Chondrocyte (in vitro differentiated cells): Measurements from ENCODE around the gene RNF135. TPM values are rescaled to one million over a fixed set of nuclear protein-coding genes. Genes with fewer than 3 reads are reported as not detected.
"Not testable (repeated sequence)": the region's sequence is repeated elsewhere in the genome, so short reads cannot be mapped to it uniquely, and the experiment has no call there.

ENCODE experiments used
- DNase-seq: peaks from one replicate; pipeline ENCODE4 v3.0.0; 2021; ENCODE audit warnings: mixed read lengths, low spot score
- H3K27ac Mint-ChIP-seq: one replicate; pipeline ENCODE4 v1.8.0; 2021; ENCODE audit warnings: mild to moderate bottlenecking, moderate library complexity, mixed read lengths; ENCODE audit not compliant: unreplicated experiment
- H3K27me3 Mint-ChIP-seq: 2 replicates; pipeline ENCODE4 v1.8.0; 2021; ENCODE audit warnings: low read depth, mixed read lengths
- H3K36me3 Mint-ChIP-seq: 2 replicates; pipeline ENCODE4 v1.8.0; 2021; ENCODE audit warnings: low read depth, mixed read lengths
- H3K4me1 Mint-ChIP-seq: 2 replicates; pipeline ENCODE4 v1.8.0; 2021; ENCODE audit warnings: low read depth, mild to moderate bottlenecking, mixed read lengths
- H3K4me3 Mint-ChIP-seq: one replicate; pipeline ENCODE4 v1.8.0; 2021; ENCODE audit warnings: mild to moderate bottlenecking, moderate library complexity, mixed read lengths; ENCODE audit not compliant: unreplicated experiment
- H3K9me3 Mint-ChIP-seq: 2 replicates; pipeline ENCODE4 v1.8.0; 2021; ENCODE audit warnings: low read depth, mixed read lengths
- total RNA-seq: library from RNA; stranded (reverse); gene quantifications from 3 replicates; pipeline ENCODE4 v1.2.1, GENCODE V29; 2021
- TF ChIP-seq, protein P1 (sequence below): fragments of 200-600 bp; sonication (generic); IDR thresholded peaks from 2 replicates; pipeline ENCODE4 v1.5.0; 2021; ENCODE audit warnings: antibody characterized with exemption, mild to moderate bottlenecking, moderate library complexity

The RNF135 gene
- total RNA-seq, 1 donor from 2014 or later, result 15.0 TPM

DNA sequence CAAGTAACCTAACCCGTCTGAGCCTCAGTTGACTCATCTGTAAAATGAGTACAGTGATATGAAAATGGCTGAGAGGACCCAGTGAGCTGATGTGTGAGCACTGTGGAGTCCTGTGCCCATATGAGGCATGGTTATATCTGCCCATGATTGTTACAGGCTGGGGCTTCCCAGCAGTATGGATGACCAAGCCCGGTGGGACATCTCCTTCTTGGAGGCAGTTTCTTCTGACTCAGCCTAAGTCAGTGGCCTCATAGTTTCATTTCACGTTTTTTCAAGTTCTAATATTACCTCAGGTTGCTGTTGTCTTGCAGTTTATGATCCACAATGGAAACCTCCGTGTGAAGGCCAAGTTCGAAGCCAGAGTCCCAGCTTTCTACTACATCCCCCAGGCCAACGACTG lies 44.3 kb upstream of the RNF135 start:
- no peak for DNase-seq
- H3K27ac Mint-ChIP-seq, result no peak overlapping the region
- H3K27me3 Mint-ChIP-seq, result peaks cover 15% of the 10 kb centered on the region
- TF ChIP-seq, protein P1, sequence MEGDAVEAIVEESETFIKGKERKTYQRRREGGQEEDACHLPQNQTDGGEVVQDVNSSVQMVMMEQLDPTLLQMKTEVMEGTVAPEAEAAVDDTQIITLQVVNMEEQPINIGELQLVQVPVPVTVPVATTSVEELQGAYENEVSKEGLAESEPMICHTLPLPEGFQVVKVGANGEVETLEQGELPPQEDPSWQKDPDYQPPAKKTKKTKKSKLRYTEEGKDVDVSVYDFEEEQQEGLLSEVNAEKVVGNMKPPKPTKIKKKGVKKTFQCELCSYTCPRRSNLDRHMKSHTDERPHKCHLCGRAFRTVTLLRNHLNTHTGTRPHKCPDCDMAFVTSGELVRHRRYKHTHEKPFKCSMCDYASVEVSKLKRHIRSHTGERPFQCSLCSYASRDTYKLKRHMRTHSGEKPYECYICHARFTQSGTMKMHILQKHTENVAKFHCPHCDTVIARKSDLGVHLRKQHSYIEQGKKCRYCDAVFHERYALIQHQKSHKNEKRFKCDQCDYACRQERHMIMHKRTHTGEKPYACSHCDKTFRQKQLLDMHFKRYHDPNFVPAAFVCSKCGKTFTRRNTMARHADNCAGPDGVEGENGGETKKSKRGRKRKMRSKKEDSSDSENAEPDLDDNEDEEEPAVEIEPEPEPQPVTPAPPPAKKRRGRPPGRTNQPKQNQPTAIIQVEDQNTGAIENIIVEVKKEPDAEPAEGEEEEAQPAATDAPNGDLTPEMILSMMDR, result no peak
- no peak overlapping the region for H3K4me3 Mint-ChIP-seq
- no peaks in the 10 kb centered on the region for H3K9me3 Mint-ChIP-seq
- peaks cover 10% of the 10 kb centered on the region for H3K4me1 Mint-ChIP-seq
- H3K36me3 Mint-ChIP-seq, result peaks cover 2% of the 10 kb centered on the region

DNA sequence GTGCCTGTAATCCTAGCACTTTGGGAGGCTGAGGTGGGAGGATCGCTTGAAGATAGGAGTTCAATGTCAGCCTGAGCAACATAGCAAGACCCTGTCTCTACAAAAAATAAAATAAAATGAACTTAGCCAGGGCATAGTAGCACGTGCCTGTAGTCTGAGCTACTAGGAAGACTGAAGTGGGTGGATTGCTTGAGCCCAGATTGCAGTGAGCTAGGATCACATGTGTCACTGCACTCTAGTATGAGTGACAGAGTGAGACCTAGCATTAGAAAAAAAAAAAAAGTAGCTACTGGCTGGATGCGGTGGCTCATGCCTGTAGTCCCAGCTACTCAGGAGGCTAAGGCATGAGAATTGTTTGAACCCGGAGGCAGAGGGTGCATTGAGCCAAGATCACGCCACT lies 43.1 kb upstream of the RNF135 start:
- DNase-seq, result no peak
- Mint-ChIP-seq H3K36me3 (peaks cover 1% of the 10 kb centered on the region), H3K4me3 (no peak overlapping the region), H3K27me3 (peaks cover 9% of the 10 kb centered on the region), H3K4me1 (peaks cover 2% of the 10 kb centered on the region), H3K27ac (no peak overlapping the region), H3K9me3 (no peaks in the 10 kb centered on the region)
- TF ChIP-seq, protein P1, result no peak

DNA sequence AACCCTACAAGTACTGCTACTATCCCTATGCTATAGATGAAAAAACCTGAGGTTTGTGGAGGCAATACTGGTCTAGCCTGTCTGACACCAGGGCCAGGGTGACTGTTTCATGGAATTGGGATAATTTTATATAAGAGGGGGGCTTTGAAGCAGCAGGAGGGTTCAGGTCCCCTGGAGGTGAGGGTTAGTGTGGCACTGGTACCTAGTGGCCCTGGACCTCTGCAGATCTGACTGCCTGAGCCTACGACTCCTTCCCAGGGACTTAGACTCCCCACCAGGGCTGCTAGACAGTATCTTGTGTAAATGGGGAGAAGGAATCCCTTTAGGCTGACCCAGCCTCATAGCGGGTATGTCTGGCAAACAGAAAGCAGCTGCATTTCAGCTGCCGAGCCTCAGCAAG lies 42.3 kb upstream of the RNF135 start:
- Mint-ChIP-seq H3K36me3 (no peaks in the 10 kb centered on the region), H3K27me3 (peaks cover 7% of the 10 kb centered on the region), H3K4me1 (no peaks in the 10 kb centered on the region), H3K27ac (no peak overlapping the region), H3K4me3 (no peak overlapping the region), H3K9me3 (no peaks in the 10 kb centered on the region)
- no peak for DNase-seq
- TF ChIP-seq, protein P1, result no peak

DNA sequence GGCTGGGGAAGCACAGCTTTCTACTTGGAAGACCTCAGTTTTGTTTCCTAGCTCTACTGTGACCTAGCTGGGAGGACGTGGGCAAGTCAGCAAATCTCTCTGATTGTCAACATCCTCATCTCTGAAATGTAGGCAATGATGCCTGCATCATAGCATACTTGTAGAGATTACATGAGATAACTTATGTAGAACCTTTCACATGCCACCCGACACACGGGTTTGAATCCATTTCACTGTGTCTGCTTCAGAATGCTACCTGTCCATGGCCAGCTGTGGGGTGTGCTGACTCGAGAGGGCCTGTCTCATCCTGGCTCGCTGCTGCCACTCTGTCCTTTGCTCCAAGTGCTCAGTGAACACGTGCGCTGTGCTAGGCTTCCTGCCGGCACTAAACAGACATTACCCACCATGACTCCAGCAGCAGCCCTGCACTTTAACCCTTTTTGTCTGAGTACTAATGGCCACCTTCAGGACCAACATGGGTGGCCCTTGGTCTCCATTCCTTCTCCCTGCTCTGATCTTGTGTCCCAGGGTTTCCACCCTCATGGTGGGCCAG lies 41.7 kb upstream of the RNF135 start:
- H3K27ac Mint-ChIP-seq, result no peak overlapping the region
- H3K4me1 Mint-ChIP-seq, result no peaks in the 10 kb centered on the region

DNA sequence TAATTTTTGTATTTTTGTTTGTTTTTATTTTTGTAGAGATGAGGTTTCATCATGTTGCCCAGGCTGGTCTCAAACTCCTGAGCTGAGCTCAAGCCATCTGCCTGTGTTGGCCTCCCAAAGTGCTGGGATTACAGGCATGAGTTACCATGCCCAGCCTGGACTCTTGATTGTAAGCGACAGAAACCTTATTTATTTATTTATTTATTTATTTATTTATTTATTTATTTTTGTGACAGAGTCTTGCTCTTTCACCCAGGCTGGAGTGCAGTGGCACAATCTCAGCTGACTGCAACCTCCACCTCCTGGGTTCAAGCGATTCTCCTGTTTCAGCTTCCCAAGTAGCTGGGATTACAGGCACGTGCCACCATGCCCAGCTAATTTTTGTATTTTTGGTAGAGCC lies 41.0 kb upstream of the RNF135 start:
- H3K9me3 Mint-ChIP-seq, H3K27me3 Mint-ChIP-seq, H3K27ac Mint-ChIP-seq, H3K4me3 Mint-ChIP-seq, H3K36me3 Mint-ChIP-seq, H3K4me1 Mint-ChIP-seq: not testable (repeated sequence)
- peak; percentile 19 for DNase-seq

More for the DNA sequence above, 41.7 kb upstream of the RNF135 start:
- Mint-ChIP-seq H3K4me3 (no peak overlapping the region), H3K27me3 (peaks cover 6% of the 10 kb centered on the region), H3K36me3 (no peaks in the 10 kb centered on the region), H3K9me3 (no peaks in the 10 kb centered on the region)
- TF ChIP-seq, protein P1, result no peak
- peak; percentile 37 for DNase-seq

DNA sequence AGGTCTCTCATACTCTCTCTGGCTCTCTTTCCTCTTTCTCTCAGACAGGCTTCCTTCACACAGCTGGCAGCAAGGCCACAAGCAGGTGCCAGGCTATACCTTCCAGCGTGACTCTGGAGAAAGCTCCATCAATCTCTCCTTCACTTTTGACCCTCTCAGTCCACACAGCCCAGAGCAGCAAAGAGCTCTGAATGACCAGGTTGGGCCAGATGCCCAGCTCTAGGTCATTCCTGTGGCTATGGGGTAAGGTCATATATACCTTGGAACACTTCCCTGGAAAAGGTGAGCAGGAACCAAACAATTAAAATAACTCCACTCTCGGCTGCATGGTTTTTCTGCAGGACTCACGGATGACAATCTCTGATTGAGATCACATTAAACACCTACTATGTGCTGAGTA lies 40.3 kb upstream of the RNF135 start:
- DNase-seq, result peak; percentile 11
- H3K9me3 Mint-ChIP-seq, result no peaks in the 10 kb centered on the region
- H3K36me3 Mint-ChIP-seq, result no peaks in the 10 kb centered on the region
- peaks cover under 1% of the 10 kb centered on the region for H3K27me3 Mint-ChIP-seq
- H3K27ac Mint-ChIP-seq, result no peak overlapping the region
- TF ChIP-seq, protein P1, result no peak
- no peaks in the 10 kb centered on the region for H3K4me1 Mint-ChIP-seq
- H3K4me3 Mint-ChIP-seq, result no peak overlapping the region

DNA sequence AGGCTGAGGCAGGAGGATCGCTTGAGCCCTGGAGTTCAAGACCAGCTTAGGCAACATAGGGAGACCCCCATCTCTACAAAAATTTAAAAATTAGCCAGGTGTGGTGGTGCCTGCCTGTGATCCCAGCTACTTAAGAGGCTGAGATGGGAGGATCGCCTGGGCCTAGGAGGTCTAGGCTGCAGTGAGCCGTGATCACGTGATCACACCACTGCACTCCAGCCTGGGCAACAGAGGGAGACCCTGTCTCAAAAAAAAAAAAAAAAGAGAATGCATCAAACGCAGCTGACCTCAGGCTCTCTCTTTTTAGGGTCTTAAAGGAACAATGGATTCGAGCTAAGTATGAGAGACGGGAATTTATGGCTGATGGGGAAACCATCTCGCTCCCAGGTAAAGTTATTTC lies 39.3 kb upstream of the RNF135 start:
- H3K27ac Mint-ChIP-seq, H3K9me3 Mint-ChIP-seq, H3K27me3 Mint-ChIP-seq, H3K4me1 Mint-ChIP-seq, H3K4me3 Mint-ChIP-seq, H3K36me3 Mint-ChIP-seq: not testable (repeated sequence)
- DNase-seq, result peak; percentile 5
